ENCODE measurements around the gene ZNF280D.

Gene ZNF280D

GRCh38 chr15:56725386-56725785 is 7.9 kb downstream of the ZNF280D start:
- Histone ChIP-seq H3K36me3 (ENCODE audit: insufficient read depth, insufficient read length, low read length) (no peaks in the 10 kb centered on the region), H3K4me3 (ENCODE audit: insufficient read length, low read depth) (no peak overlapping the region), H3K9me3 (ENCODE audit: insufficient read depth, low read length) (no peaks in the 10 kb centered on the region), H3K9ac (ENCODE audit: insufficient read length, low read depth) (no peak overlapping the region), H3K27me3 (ENCODE audit: insufficient read depth, insufficient read length) (no peaks in the 10 kb centered on the region), H3K4me1 (ENCODE audit: insufficient read depth, insufficient read length) (no peaks in the 10 kb centered on the region)
- TF ChIP-seq YY1 (IDR thresholded peaks at IDR 0.05; ENCODE audit: insufficient read depth, insufficient read length): no peak
- no peak for TF ChIP-seq SUZ12 (IDR thresholded peaks at IDR 0.05; ENCODE audit: extremely low read depth, insufficient read depth, insufficient read length)
- TF ChIP-seq ZNF274 (IDR thresholded peaks at IDR 0.05; ENCODE audit: low read depth, low read length): no peak
- DNase-seq (ENCODE audit: low read depth, low spot score): no peak

- DNase-seq (ENCODE audit: low read depth, low spot score): no peak
- Histone ChIP-seq H3K9ac (ENCODE audit: insufficient read length, low read depth) (no peak overlapping the region), H3K4me1 (ENCODE audit: insufficient read depth, insufficient read length) (no peaks in the 10 kb centered on the region), H3K27me3 (ENCODE audit: insufficient read depth, insufficient read length) (no peaks in the 10 kb centered on the region), H3K36me3 (ENCODE audit: insufficient read depth, insufficient read length, low read length) (no peaks in the 10 kb centered on the region), H3K4me3 (ENCODE audit: insufficient read length, low read depth) (no peak overlapping the region), H3K9me3 (ENCODE audit: insufficient read depth, low read length) (no peaks in the 10 kb centered on the region)
- TF ChIP-seq YY1 (IDR thresholded peaks at IDR 0.05; ENCODE audit: insufficient read depth, insufficient read length): no peak
- TF ChIP-seq SUZ12 (IDR thresholded peaks at IDR 0.05; ENCODE audit: extremely low read depth, insufficient read depth, insufficient read length): no peak
- TF ChIP-seq ZNF274 (IDR thresholded peaks at IDR 0.05; ENCODE audit: low read depth, low read length): no peak
Observed at GRCh38 chr15:56724232-56724631, 9.1 kb downstream of the ZNF280D start.

GRCh38 chr15:56723787-56724186 is 9.5 kb downstream of the ZNF280D start:
- TF ChIP-seq YY1 (IDR thresholded peaks at IDR 0.05; ENCODE audit: insufficient read depth, insufficient read length): no peak
- no peak for TF ChIP-seq SUZ12 (IDR thresholded peaks at IDR 0.05; ENCODE audit: extremely low read depth, insufficient read depth, insufficient read length)
- no peak for TF ChIP-seq ZNF274 (IDR thresholded peaks at IDR 0.05; ENCODE audit: low read depth, low read length)
- Histone ChIP-seq H3K9ac (ENCODE audit: insufficient read length, low read depth) (no peak overlapping the region), H3K4me1 (ENCODE audit: insufficient read depth, insufficient read length) (no peaks in the 10 kb centered on the region), H3K36me3 (ENCODE audit: insufficient read depth, insufficient read length, low read length) (no peaks in the 10 kb centered on the region), H3K27me3 (ENCODE audit: insufficient read depth, insufficient read length) (no peaks in the 10 kb centered on the region), H3K9me3 (ENCODE audit: insufficient read depth, low read length) (no peaks in the 10 kb centered on the region), H3K4me3 (ENCODE audit: insufficient read length, low read depth) (no peak overlapping the region)
- DNase-seq (ENCODE audit: low read depth, low spot score): no peak

- Histone ChIP-seq H3K4me3 (ENCODE audit: insufficient read length, low read depth) (no peak overlapping the region), H3K4me1 (ENCODE audit: insufficient read depth, insufficient read length) (no peaks in the 10 kb centered on the region), H3K27me3 (ENCODE audit: insufficient read depth, insufficient read length) (no peaks in the 10 kb centered on the region), H3K9me3 (ENCODE audit: insufficient read depth, low read length) (no peaks in the 10 kb centered on the region), H3K9ac (ENCODE audit: insufficient read length, low read depth) (no peak overlapping the region), H3K36me3 (ENCODE audit: insufficient read depth, insufficient read length, low read length) (no peaks in the 10 kb centered on the region)
- DNase-seq (ENCODE audit: low read depth, low spot score): no peak
- no peak for TF ChIP-seq SUZ12 (IDR thresholded peaks at IDR 0.05; ENCODE audit: extremely low read depth, insufficient read depth, insufficient read length)
- TF ChIP-seq ZNF274 (IDR thresholded peaks at IDR 0.05; ENCODE audit: low read depth, low read length): no peak
- TF ChIP-seq YY1 (IDR thresholded peaks at IDR 0.05; ENCODE audit: insufficient read depth, insufficient read length): no peak
Observed at GRCh38 chr15:56719774-56720555, 13.3 kb downstream of the ZNF280D start.

GRCh38 chr15:56719021-56719612 is 14.2 kb downstream of the ZNF280D start:
- no peaks in the 10 kb centered on the region for H3K27me3 ChIP-seq (ENCODE audit: insufficient read depth, insufficient read length)
- TF ChIP-seq SUZ12 (IDR thresholded peaks at IDR 0.05; ENCODE audit: extremely low read depth, insufficient read depth, insufficient read length) (no peak), ZNF274 (IDR thresholded peaks at IDR 0.05; ENCODE audit: low read depth, low read length) (no peak), YY1 (IDR thresholded peaks at IDR 0.05; ENCODE audit: insufficient read depth, insufficient read length) (no peak)
- no peaks in the 10 kb centered on the region for H3K9me3 ChIP-seq (ENCODE audit: insufficient read depth, low read length)
- H3K9ac ChIP-seq (ENCODE audit: insufficient read length, low read depth): no peak overlapping the region
- DNase-seq (ENCODE audit: low read depth, low spot score): no peak
- no peaks in the 10 kb centered on the region for H3K36me3 ChIP-seq (ENCODE audit: insufficient read depth, insufficient read length, low read length)
- no peak overlapping the region for H3K4me3 ChIP-seq (ENCODE audit: insufficient read length, low read depth)
- H3K4me1 ChIP-seq (ENCODE audit: insufficient read depth, insufficient read length): no peaks in the 10 kb centered on the region

GRCh38 chr15:56718560-56718959 is 14.7 kb downstream of the ZNF280D start:
- no peak for DNase-seq (ENCODE audit: low read depth, low spot score)
- no peak overlapping the region for H3K9ac ChIP-seq (ENCODE audit: insufficient read length, low read depth)
- no peaks in the 10 kb centered on the region for H3K4me1 ChIP-seq (ENCODE audit: insufficient read depth, insufficient read length)
- no peaks in the 10 kb centered on the region for H3K36me3 ChIP-seq (ENCODE audit: insufficient read depth, insufficient read length, low read length)
- no peak overlapping the region for H3K4me3 ChIP-seq (ENCODE audit: insufficient read length, low read depth)
- H3K27me3 ChIP-seq (ENCODE audit: insufficient read depth, insufficient read length): no peaks in the 10 kb centered on the region
- TF ChIP-seq YY1 (IDR thresholded peaks at IDR 0.05; ENCODE audit: insufficient read depth, insufficient read length) (no peak), ZNF274 (IDR thresholded peaks at IDR 0.05; ENCODE audit: low read depth, low read length) (no peak), SUZ12 (IDR thresholded peaks at IDR 0.05; ENCODE audit: extremely low read depth, insufficient read depth, insufficient read length) (no peak)
- no peaks in the 10 kb centered on the region for H3K9me3 ChIP-seq (ENCODE audit: insufficient read depth, low read length)

GRCh38 chr15:56716334-56716733 is 17.0 kb downstream of the ZNF280D start:
- Histone ChIP-seq H3K4me1 (ENCODE audit: insufficient read depth, insufficient read length) (no peaks in the 10 kb centered on the region), H3K27me3 (ENCODE audit: insufficient read depth, insufficient read length) (no peaks in the 10 kb centered on the region), H3K4me3 (ENCODE audit: insufficient read length, low read depth) (no peak overlapping the region), H3K36me3 (ENCODE audit: insufficient read depth, insufficient read length, low read length) (no peaks in the 10 kb centered on the region), H3K9ac (ENCODE audit: insufficient read length, low read depth) (no peak overlapping the region), H3K9me3 (ENCODE audit: insufficient read depth, low read length) (no peaks in the 10 kb centered on the region)
- DNase-seq (ENCODE audit: low read depth, low spot score): no peak
- no peak for TF ChIP-seq YY1 (IDR thresholded peaks at IDR 0.05; ENCODE audit: insufficient read depth, insufficient read length)
- no peak for TF ChIP-seq SUZ12 (IDR thresholded peaks at IDR 0.05; ENCODE audit: extremely low read depth, insufficient read depth, insufficient read length)
- TF ChIP-seq ZNF274 (IDR thresholded peaks at IDR 0.05; ENCODE audit: low read depth, low read length): no peak
